B cell (primary cell): ENCODE data around the gene IKZF1. TPM values are rescaled to one million over a fixed set of nuclear protein-coding genes. Genes with fewer than 3 reads are reported as not detected.

Experiments
- ATAC-seq: fragments of 200-7000 bp; cut with Tn5 transposase; one replicate; pipeline ENCODE4 v1.10.0; 2021; ENCODE audit warnings: low read depth, mild to moderate bottlenecking, moderate number of reproducible peaks, moderate library complexity
- CTCF ChIA-PET: fragments of 350-600 bp; sonication (Branson Sonifier 250); formaldehyde crosslinking; loops from one replicate; lab custom pipeline; 2021; ENCODE audit warnings: antibody characterized with exemption, inconsistent platforms; lab: Charles Lee
- POLR2A ChIA-PET: fragments of 350-600 bp; sonication (Branson Sonifier 250); formaldehyde crosslinking; loops from one replicate; lab custom pipeline; 2021; ENCODE audit warnings: antibody characterized with exemption; lab: Charles Lee
- DNase-seq: peaks from one replicate; pipeline ENCODE4 v3.0.0; 2013
- H2AFZ ChIP-seq: 2 replicates; pipeline ENCODE4 v1.6.1; 2012; ENCODE audit warnings: mild to moderate bottlenecking, low read depth, low read length; ENCODE audit not compliant: insufficient read depth, poor library complexity, severe bottlenecking
- H3K27ac ChIP-seq, 2 donors: 1 replicate in 1 of 2; 2 replicates in 1 of 2; pipeline ENCODE4 v1.5.1; 2012 to 2013; ENCODE audit warnings: low read length in 2 of 2, mild to moderate bottlenecking in 2 of 2, moderate library complexity in 1 of 2
- H3K27me3 ChIP-seq, 4 experiments: fragments of 200-600 bp in 1 of 4; sonication (generic) in 1 of 4; replicated peaks in 1 of 4; 1 replicate in 2 of 4; 2 replicates in 2 of 4; pipeline versions ENCODE4 v1.6.1 to v1.7.0; 2013 to 2016; ENCODE audit warnings: low read length in 3 of 4, mild to moderate bottlenecking in 2 of 4, mixed read lengths in 1 of 4, moderate library complexity in 1 of 4; ENCODE audit not compliant: insufficient read depth in 4 of 4, control insufficient read depth in 3 of 4; ENCODE audit errors: control extremely low read depth in 1 of 4
- H3K36me3 ChIP-seq, 2 experiments: replicated peaks in 1 of 2; 1 replicate in 1 of 2; 2 replicates in 1 of 2; pipeline versions ENCODE4 v1.6.1 to v1.7.1; 2013; ENCODE audit warnings: low read length in 1 of 2; ENCODE audit not compliant: insufficient read depth in 2 of 2, control insufficient read depth in 1 of 2; ENCODE audit errors: control extremely low read depth in 1 of 2, extremely low read depth in 1 of 2
- H3K4me1 ChIP-seq, 2 donors: fragments of 200-600 bp in 1 of 2; sonication (generic) in 1 of 2; 1 replicate in 1 of 2; 2 replicates in 1 of 2; pipeline versions ENCODE4 v1.5.1 to v1.6.1; 2013 to 2017; ENCODE audit warnings: low read length in 2 of 2; ENCODE audit not compliant: control insufficient read depth in 2 of 2, insufficient read depth in 2 of 2
- H3K4me2 ChIP-seq: replicated peaks from 2 replicates; pipeline ENCODE3; 2012; ENCODE audit warnings: mild to moderate bottlenecking, low read depth, low read length; ENCODE audit not compliant: poor library complexity, severe bottlenecking
- H3K4me3 ChIP-seq, 5 experiments: fragments of 200-600 bp in 1 of 5; sonication (generic) in 1 of 5; 1 replicate in 3 of 5; 2 replicates in 2 of 5; pipeline versions ENCODE4 v1.5.1 to v1.7.0; 2011 to 2016; ENCODE audit warnings: low read length in 4 of 5, mild to moderate bottlenecking in 4 of 5, low read depth in 2 of 5, control low read depth in 1 of 5, moderate library complexity in 1 of 5; ENCODE audit not compliant: insufficient read depth in 1 of 5; ENCODE audit errors: control extremely low read depth in 1 of 5, extremely low read depth in 1 of 5
- H3K79me2 ChIP-seq: fragments of 200-600 bp; sonication (generic); one replicate; pipeline ENCODE4 v1.6.0; 2016; ENCODE audit warnings: low read length; ENCODE audit not compliant: control insufficient read depth, insufficient read depth
- H3K9ac ChIP-seq: fragments of 200-600 bp; sonication (generic); 2 replicates; pipeline ENCODE4 v1.6.1; 2017; ENCODE audit warnings: mild to moderate bottlenecking, low read length, moderate library complexity
- H3K9me3 ChIP-seq, 3 donors: one replicate each; pipeline versions ENCODE4 v1.6.1 to v1.7.1; 2013; ENCODE audit warnings: low read length in 2 of 3; ENCODE audit not compliant: control insufficient read depth in 2 of 3, insufficient read depth in 1 of 3; ENCODE audit errors: control extremely low read depth in 1 of 3
- H4K20me1 ChIP-seq: 2 replicates; pipeline ENCODE4 v1.6.0; 2012; ENCODE audit warnings: mild to moderate bottlenecking, low read length; ENCODE audit not compliant: insufficient read depth, control insufficient read depth, poor library complexity, severe bottlenecking
- H3K27ac Mint-ChIP-seq: one replicate; pipeline ENCODE4 v1.8.0; 2021; ENCODE audit warnings: mixed read lengths
- H3K27me3 Mint-ChIP-seq: one replicate; pipeline ENCODE4 v1.8.0; 2021; ENCODE audit warnings: mixed read lengths
- H3K4me1 Mint-ChIP-seq: one replicate; pipeline ENCODE4 v1.8.0; 2021; ENCODE audit warnings: mixed read lengths
- H3K4me3 Mint-ChIP-seq: one replicate; pipeline ENCODE4 v1.8.0; 2021; ENCODE audit warnings: mixed read lengths
- H3K9me3 Mint-ChIP-seq: one replicate; pipeline ENCODE4 v1.8.0; 2022; ENCODE audit warnings: mixed read lengths; ENCODE audit not compliant: insufficient read depth
- CTCF ChIP-seq: fragments of 200-600 bp; IDR thresholded peaks from one replicate; pipeline ENCODE4 v1.8.0; 2022; ENCODE audit warnings: antibody characterized with exemption, mild to moderate bottlenecking
- EZH2 ChIP-seq: IDR thresholded peaks from 2 replicates; pipeline ENCODE4 v1.6.1; 2012; ENCODE audit warnings: borderline replicate concordance, low read depth, mild to moderate bottlenecking, moderate library complexity, low read length; ENCODE audit not compliant: insufficient read depth, poor library complexity, severe bottlenecking
- WGBS: methylation state at CpG from one replicate; pipeline ENCODE4 v1.1.5; 2013; ENCODE audit warnings: missing lambda C conversion rate; ENCODE audit not compliant: insufficient coverage; 5-methylcytosine and 5-hydroxymethylcytosine counted together
- intact Hi-C: fragments of 100-400 bp; cut with micrococcal nuclease; formaldehyde crosslinking; loops from one replicate; pipeline ENCODE4 v1.10.0; 2022
- polyA plus RNA-seq: library from polyadenylated mRNA; depleted of rRNA; stranded (reverse); fragments of >200 nt; gene quantifications from 2 replicates; pipeline ENCODE4 v1.2.3, GENCODE V29; 2012
- total RNA-seq, 2 donors: library from RNA; stranded (reverse); fragments of 120-200 nt in 1 of 2; gene quantifications; 1 replicate in 1 of 2; 2 replicates in 1 of 2; pipeline versions ENCODE4 v1.2.3 to v1.2.4, GENCODE V29; 2013 to 2022

IKZF1 gene
- total and polyA plus RNA-seq, 2 donors (not counting 1 experiment from before 2014, with no cell fraction given) = 199 to 254 TPM

DNA sequence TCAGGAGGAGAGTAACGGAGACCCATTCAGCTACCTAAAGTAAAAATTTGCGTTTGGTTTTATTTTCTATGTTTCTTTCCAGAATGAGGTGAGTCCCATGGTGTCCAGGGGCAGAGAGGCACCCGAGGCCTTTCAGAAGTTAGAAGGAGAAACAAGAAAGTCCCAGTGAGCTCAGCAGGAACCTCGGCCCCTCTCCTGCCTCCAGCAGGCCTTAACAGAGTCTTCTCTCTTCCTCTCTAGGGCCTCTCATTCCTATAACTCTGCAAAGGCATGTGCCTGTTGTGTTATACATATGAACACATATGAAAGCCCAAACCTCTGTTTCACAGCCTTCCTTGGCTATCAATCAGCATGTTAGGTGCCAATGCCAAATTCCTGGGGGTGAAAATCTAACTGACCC is 20.8 kb upstream of the IKZF1 start:
- ATAC-seq (no peak), DNase-seq (no peak)
- no peak overlapping the region for H2AFZ ChIP-seq
- peak overlapping the region; percentile 86 for H3K4me3 Mint-ChIP-seq
- H3K9me3 ChIP-seq = no peaks in the 10 kb centered on the region
- peaks cover 70% of the 10 kb centered on the region for H3K4me1 Mint-ChIP-seq
- no peaks in the 10 kb centered on the region for H4K20me1 ChIP-seq
- ChIA-PET POLR2A (interaction anchor here (1.5 kb wide), 1 partner anchor 25 kb away, joined by 7 read pairs; no protein-coding TSS in a partner anchor), CTCF (interaction anchor here (1.0 to 3.9 kb wide), 6 partner anchors 8 to 134 kb away, joined by 3 to 15 read pairs (median 4); no protein-coding TSS in a partner anchor)
- intact Hi-C loops = loop anchor here (5.0 kb wide), 1 partner anchor 34 kb away; no protein-coding TSS in a partner anchor
- no peaks in the 10 kb centered on the region for H3K27me3 ChIP-seq
- peaks cover 54 to 56% of the 10 kb centered on the region in 2 donors for H3K4me1 ChIP-seq
- 86% methylated on average over 1 of the region's 4 CpGs for WGBS
- no peak for TF ChIP-seq CTCF
- no peak for TF ChIP-seq EZH2
- no peaks in the 10 kb centered on the region for H3K27me3 Mint-ChIP-seq
- H3K4me3 ChIP-seq = no peak overlapping the region
- no peaks in the 10 kb centered on the region for H3K36me3 ChIP-seq
- H3K4me2 ChIP-seq = peak overlapping the region; percentile 75
- H3K27ac Mint-ChIP-seq = peak overlapping the region; percentile 94
- no peak overlapping the region for H3K9ac ChIP-seq
- peaks cover 2% of the 10 kb centered on the region for H3K9me3 Mint-ChIP-seq
- H3K79me2 ChIP-seq = no peaks in the 10 kb centered on the region
- H3K27ac ChIP-seq = peak overlapping the region; percentile 95 to 96

DNA sequence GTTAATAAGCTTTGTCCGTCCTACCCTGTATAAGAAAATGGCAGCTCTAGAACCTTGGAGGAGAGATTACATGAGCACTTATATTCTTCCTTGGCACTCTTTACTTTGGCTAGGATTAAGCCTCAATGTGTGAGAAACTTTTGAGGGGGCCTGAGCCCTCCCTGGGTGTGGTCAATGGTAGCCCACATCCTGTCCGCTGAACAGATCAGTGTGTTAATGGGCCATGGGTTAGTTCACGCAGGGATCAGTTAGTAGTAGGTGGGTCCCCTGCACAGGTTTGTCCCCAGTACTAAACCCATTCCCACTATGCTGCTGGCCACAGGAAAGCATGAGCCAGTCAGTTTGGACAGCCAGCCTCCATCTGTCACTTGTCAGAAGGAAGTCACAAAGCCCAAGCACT is 20.2 kb upstream of the IKZF1 start:
- no peaks in the 10 kb centered on the region for H3K9me3 Mint-ChIP-seq

More for the DNA sequence above, 20.2 kb upstream of the IKZF1 start:
- intact Hi-C loops = loop anchor here (5.0 kb wide), 1 partner anchor 33 kb away; no protein-coding TSS in a partner anchor
- CTCF ChIA-PET = interaction anchor here (1.2 kb wide), 1 partner anchor 134 kb away, joined by 4 read pairs; no protein-coding TSS in a partner anchor
- Mint-ChIP-seq H3K4me3 (peak overlapping the region; percentile 35), H3K4me1 (peaks cover 65% of the 10 kb centered on the region), H3K27me3 (no peaks in the 10 kb centered on the region), H3K27ac (peak overlapping the region; percentile 94)
- no peaks in the 10 kb centered on the region for H3K27me3 ChIP-seq
- H2AFZ ChIP-seq = no peak overlapping the region
- H3K79me2 ChIP-seq = no peaks in the 10 kb centered on the region
- H3K9me3 ChIP-seq = no peaks in the 10 kb centered on the region
- POLR2A ChIA-PET = no interaction called here
- H3K27ac ChIP-seq = peak overlapping the region; percentile 95 to 96
- H4K20me1 ChIP-seq = no peaks in the 10 kb centered on the region
- no peak overlapping the region for H3K9ac ChIP-seq
- peak overlapping the region; percentile 32 for H3K4me2 ChIP-seq
- DNase-seq (no peak), ATAC-seq (no peak)
- no peak overlapping the region for H3K4me3 ChIP-seq
- peaks cover 54 to 56% of the 10 kb centered on the region in 2 donors for H3K4me1 ChIP-seq
- TF ChIP-seq EZH2 (no peak), CTCF (no peak)
- H3K36me3 ChIP-seq = no peaks in the 10 kb centered on the region
- WGBS = no CpG with 5 or more reads among the region's 3 CpGs
